Mammary epithelial cell (primary cell): ENCODE measurements around the gene OXCT2.

Experiments
- EZH2 ChIP-seq: IDR thresholded peaks from 2 replicates; pipeline ENCODE4 v1.6.1; 2012; ENCODE audit warnings: low read length, inconsistent platforms, borderline replicate concordance
- TF ChIP-seq, protein P1 (sequence below), 2 donors: IDR thresholded peaks in 1 of 2; conservative IDR thresholded peaks in 1 of 2; 2 replicates each; pipeline ENCODE4 v1.5.1; 2011 to 2012; ENCODE audit warnings: inconsistent platforms in 2 of 2, low read length in 2 of 2, mild to moderate bottlenecking in 2 of 2, control low read depth in 1 of 2, low read depth in 1 of 2; ENCODE audit not compliant: insufficient read depth in 1 of 2; ENCODE audit errors: extremely low read depth in 1 of 2

DNA sequence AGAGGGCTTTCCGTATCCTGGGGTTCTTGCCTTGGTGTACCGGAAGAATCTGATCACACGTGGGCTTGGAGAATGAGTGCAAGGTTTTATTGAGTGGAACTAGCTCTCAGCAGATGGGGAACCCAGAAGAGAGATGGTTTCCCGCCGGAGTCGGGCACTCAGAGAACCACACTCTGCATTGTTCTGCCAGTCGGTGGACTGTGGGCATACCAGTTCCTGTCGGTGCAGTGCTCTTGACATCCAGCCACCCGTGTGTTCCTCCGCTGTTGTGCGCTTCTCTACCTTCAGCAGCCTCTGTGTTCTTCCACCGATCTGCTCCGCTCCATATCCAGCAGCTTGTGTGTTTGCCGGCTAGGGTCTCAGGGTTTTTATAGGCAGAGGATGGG lies 43.2 kb downstream of the OXCT2 start:
- TF ChIP-seq, protein P1, sequence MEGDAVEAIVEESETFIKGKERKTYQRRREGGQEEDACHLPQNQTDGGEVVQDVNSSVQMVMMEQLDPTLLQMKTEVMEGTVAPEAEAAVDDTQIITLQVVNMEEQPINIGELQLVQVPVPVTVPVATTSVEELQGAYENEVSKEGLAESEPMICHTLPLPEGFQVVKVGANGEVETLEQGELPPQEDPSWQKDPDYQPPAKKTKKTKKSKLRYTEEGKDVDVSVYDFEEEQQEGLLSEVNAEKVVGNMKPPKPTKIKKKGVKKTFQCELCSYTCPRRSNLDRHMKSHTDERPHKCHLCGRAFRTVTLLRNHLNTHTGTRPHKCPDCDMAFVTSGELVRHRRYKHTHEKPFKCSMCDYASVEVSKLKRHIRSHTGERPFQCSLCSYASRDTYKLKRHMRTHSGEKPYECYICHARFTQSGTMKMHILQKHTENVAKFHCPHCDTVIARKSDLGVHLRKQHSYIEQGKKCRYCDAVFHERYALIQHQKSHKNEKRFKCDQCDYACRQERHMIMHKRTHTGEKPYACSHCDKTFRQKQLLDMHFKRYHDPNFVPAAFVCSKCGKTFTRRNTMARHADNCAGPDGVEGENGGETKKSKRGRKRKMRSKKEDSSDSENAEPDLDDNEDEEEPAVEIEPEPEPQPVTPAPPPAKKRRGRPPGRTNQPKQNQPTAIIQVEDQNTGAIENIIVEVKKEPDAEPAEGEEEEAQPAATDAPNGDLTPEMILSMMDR (conservative IDR thresholded peaks at IDR 0.05 in 1 of 2, IDR thresholded peaks at IDR 0.05 in 1 of 2; ENCODE audit: extremely low read depth in 1 of 2, insufficient read depth in 1 of 2, low read depth in 1 of 2, low read length in 2 of 2) = no peak
- TF ChIP-seq EZH2 = no peak
